Lower leg skin (tissue), 3 donors: ENCODE data around the gene KAT2B.

ENCODE experiments used
- CTCF ChIP-seq, 3 donors: fragments of 450-650 bp; IDR thresholded peaks; one replicate each; pipeline ENCODE4 v1.5.1; 2016; ENCODE audit warnings: antibody characterized with exemption in 3 of 3, mild to moderate bottlenecking in 3 of 3, moderate library complexity in 2 of 3
- POLR2A ChIP-seq, 2 donors: fragments of 450-650 bp; IDR thresholded peaks; one replicate each; pipeline ENCODE4 v1.6.1; 2016 to 2017; ENCODE audit warnings: antibody characterized with exemption in 2 of 2, mild to moderate bottlenecking in 1 of 2, moderate library complexity in 1 of 2

- TF ChIP-seq CTCF (IDR thresholded peaks at IDR 0.05): no peak
- no peak for TF ChIP-seq POLR2A (IDR thresholded peaks at IDR 0.05)
Measured at GRCh38 chr3:20013396-20013795, 26.9 kb upstream of the KAT2B start.
